NK-92 (cell line): ENCODE results near the gene OR2C1.
A peak's percentile ranks its signal among the peaks of the same experiment; 100 is the strongest.

Source experiments
- DNase-seq: peaks from one replicate; lab custom pipeline; 2025; ENCODE audit not compliant: unreplicated experiment; lab: John Stamatoyannopoulos, UW

The OR2C1 gene

GRCh38 chr16:3389663-3390338 is 34.1 kb downstream of the OR2C1 start:
- no peak for DNase-seq

- DNase-seq: no peak
These were observed 44.7 kb downstream of the OR2C1 start for GRCh38 chr16:3400446-3400778.

- peak; percentile 84 for DNase-seq
These were observed 45.3 kb downstream of the OR2C1 start, which contains the start of the genes ZNF174 and ZSCAN32 for GRCh38 chr16:3400779-3401688. Gene ZNF174, plus strand, starts transcription at chr16:3401215. Its CDS starts 790 bp downstream, at chr16:3402005. Gene ZSCAN32, minus strand, starts transcription at chr16:3401004. Its CDS starts 3,447 bp downstream, at chr16:3397557.

GRCh38 chr16:3401719-3402397 is 46.2 kb downstream of the OR2C1 start:
- DNase-seq: no peak
